Liver (tissue), 9 donors: ENCODE measurements around the gene TSTD2. TPM values are rescaled to one million over a fixed set of nuclear protein-coding genes. Genes with fewer than 3 reads are reported as not detected.

ENCODE experiments used
- DNase-seq: peaks from one replicate; pipeline ENCODE4 v3.0.0-alpha.2; 2017; ENCODE audit warnings: low spot score
- H3K27ac ChIP-seq, 2 donors: one replicate each; pipeline ENCODE4 v1.7.0; 2013; ENCODE audit warnings: inconsistent platforms in 2 of 2, low read length in 2 of 2, control low read depth in 1 of 2, low read depth in 1 of 2, mild to moderate bottlenecking in 1 of 2
- H3K27me3 ChIP-seq, 4 donors: one replicate each; pipeline versions ENCODE4 v1.6.1 to v1.7.0; 2013; ENCODE audit warnings: low read length in 3 of 4, inconsistent platforms in 1 of 4, mild to moderate bottlenecking in 1 of 4, moderate library complexity in 1 of 4; ENCODE audit not compliant: control insufficient read depth in 4 of 4, insufficient read depth in 4 of 4
- H3K36me3 ChIP-seq, 4 donors: one replicate each; pipeline versions ENCODE4 v1.6.1 to v1.7.0; 2013; ENCODE audit warnings: low read length in 3 of 4, mild to moderate bottlenecking in 3 of 4, low read depth in 1 of 4, moderate library complexity in 1 of 4; ENCODE audit not compliant: control insufficient read depth in 4 of 4, insufficient read depth in 3 of 4
- H3K4me1 ChIP-seq, 4 donors: one replicate each; pipeline versions ENCODE4 v1.6.1 to v1.7.0; 2013; ENCODE audit warnings: low read length in 3 of 4, mild to moderate bottlenecking in 3 of 4, moderate library complexity in 1 of 4; ENCODE audit not compliant: control insufficient read depth in 4 of 4, insufficient read depth in 4 of 4
- H3K4me3 ChIP-seq, 3 donors: one replicate each; pipeline versions ENCODE4 v1.6.1 to v1.7.0; 2013; ENCODE audit warnings: low read length in 3 of 3, control low read depth in 1 of 3, low read depth in 1 of 3, mild to moderate bottlenecking in 1 of 3
- H3K9ac ChIP-seq, 2 donors: one replicate each; pipeline ENCODE4 v1.7.0; 2013; ENCODE audit warnings: low read length in 2 of 2, mild to moderate bottlenecking in 2 of 2, moderate library complexity in 2 of 2, control low read depth in 1 of 2, low read depth in 1 of 2
- H3K9me3 ChIP-seq, 4 donors: one replicate each; pipeline versions ENCODE4 v1.6.1 to v1.7.0; 2013; ENCODE audit warnings: low read length in 3 of 4; ENCODE audit not compliant: control insufficient read depth in 4 of 4
- EGR1 ChIP-seq, 2 donors: IDR thresholded peaks; 2 replicates each; pipeline ENCODE4 v1.6.1; 2016 to 2018; ENCODE audit warnings: antibody characterized with exemption in 2 of 2, low read depth in 2 of 2
- FOXA1 ChIP-seq: IDR thresholded peaks from 2 replicates; pipeline ENCODE4 v1.6.1; 2016; ENCODE audit warnings: antibody characterized with exemption
- FOXA2 ChIP-seq: IDR thresholded peaks from 2 replicates; pipeline ENCODE4 v1.6.1; 2016; ENCODE audit warnings: antibody characterized with exemption
- GABPA ChIP-seq, 2 donors: IDR thresholded peaks in 1 of 2; conservative IDR thresholded peaks in 1 of 2; 2 replicates each; pipeline ENCODE4 v1.6.1; 2016; ENCODE audit warnings: antibody characterized with exemption in 2 of 2, mild to moderate bottlenecking in 1 of 2, moderate library complexity in 1 of 2
- HNF4A ChIP-seq, 2 donors: conservative IDR thresholded peaks; 2 replicates each; pipeline ENCODE4 v1.6.1; 2016; ENCODE audit warnings: antibody characterized with exemption in 2 of 2, mild to moderate bottlenecking in 2 of 2
- HNF4G ChIP-seq: IDR thresholded peaks from 2 replicates; pipeline ENCODE4 v1.6.1; 2016; ENCODE audit warnings: antibody characterized with exemption
- JUND ChIP-seq, 2 donors: IDR thresholded peaks; 2 replicates each; pipeline ENCODE4 v1.6.1; 2016; ENCODE audit warnings: antibody characterized with exemption in 2 of 2
- NR2F2 ChIP-seq: IDR thresholded peaks from 2 replicates; pipeline ENCODE4 v1.6.1; 2016; ENCODE audit warnings: antibody characterized with exemption
- RAD21 ChIP-seq, 2 donors: IDR thresholded peaks; 2 replicates each; pipeline ENCODE4 v1.6.1; 2016; ENCODE audit warnings: antibody characterized with exemption in 2 of 2, mild to moderate bottlenecking in 2 of 2
- REST ChIP-seq: IDR thresholded peaks from 2 replicates; pipeline ENCODE4 v1.6.1; 2016; ENCODE audit warnings: antibody characterized with exemption, mild to moderate bottlenecking
- RXRA ChIP-seq, 2 donors: IDR thresholded peaks; 2 replicates each; pipeline ENCODE4 v1.6.1; 2017 to 2018; ENCODE audit warnings: antibody characterized with exemption in 2 of 2, mild to moderate bottlenecking in 1 of 2
- SP1 ChIP-seq: IDR thresholded peaks from 2 replicates; pipeline ENCODE4 v1.6.1; 2018; ENCODE audit warnings: antibody characterized with exemption, mild to moderate bottlenecking
- TAF1 ChIP-seq: conservative IDR thresholded peaks from 2 replicates; pipeline ENCODE4 v1.6.1; 2016; ENCODE audit warnings: antibody characterized with exemption, mild to moderate bottlenecking
- YY1 ChIP-seq: IDR thresholded peaks from 2 replicates; pipeline ENCODE4 v1.6.1; 2016; ENCODE audit warnings: antibody characterized with exemption, mild to moderate bottlenecking
- WGBS: extraction: QIAGEN DNeasy Blood & Tissue Kit; methylation state at CpG from one replicate; pipeline ENCODE4 v1.1.7; 2013; 5-methylcytosine and 5-hydroxymethylcytosine counted together
- polyA plus RNA-seq, 2 donors: library from polyadenylated mRNA; stranded (reverse) in 1 of 2; unstranded in 1 of 2; fragments of 200-250 nt in 1 of 2; fragments of >200 nt in 1 of 2; fragmentation: Nextera tagmentation in 1 of 2; extraction: Ambion mirVana in 1 of 2; gene quantifications; one replicate each; pipeline versions ENCODE4 v1.2.1 to v1.2.3, GENCODE V29; 2013 to 2015
- total RNA-seq, 2 donors: library from RNA; depleted of rRNA; stranded (reverse); fragments of >200 nt; gene quantifications; one replicate each; pipeline ENCODE4 v1.2.3, GENCODE V29; 2014
- TF ChIP-seq, protein P1 (sequence below): fragments of 150-350 bp; IDR thresholded peaks from 2 replicates; pipeline ENCODE4 v1.5.1; 2017; ENCODE audit warnings: improper control_type of control experiment, low read depth, low read length; ENCODE audit not compliant: missing input control
- TF ChIP-seq, protein P2 (sequence below): IDR thresholded peaks from 2 replicates; pipeline ENCODE4 v1.6.1; 2016; ENCODE audit warnings: antibody characterized with exemption
- TF ChIP-seq, protein P3 (sequence below): IDR thresholded peaks from 2 replicates; pipeline ENCODE4 v1.6.1; 2016; ENCODE audit warnings: antibody characterized with exemption
- TF ChIP-seq, protein P4 (sequence below): IDR thresholded peaks from 2 replicates; pipeline ENCODE4 v1.6.1; 2016; ENCODE audit warnings: antibody characterized with exemption
- donor health status: healthy.
- donor health status: healthy.
- donor health status: healthy.
- donor health status: healthy.
- donor health status: healthy.

TSTD2 gene
- total and polyA plus RNA-seq, 4 donors = 4.6 to 13.8 (median 7.1) TPM

GRCh38 chr9:97551308-97551707 is 81.9 kb downstream of the TSTD2 start:
- no peak overlapping the region for H3K27ac ChIP-seq

More at GRCh38 chr9:97551308-97551707, 81.9 kb downstream of the TSTD2 start:
- no peak for DNase-seq
- 72% methylated on average over 5 of the region's 5 CpGs for WGBS
- peaks cover 0 to 4% (median 1%) of the 10 kb centered on the region in 4 donors for H3K36me3 ChIP-seq
- H3K27me3 ChIP-seq = no peaks in the 10 kb centered on the region
- peak; percentile 72 for TF ChIP-seq HNF4G
- TF ChIP-seq, protein P1, sequence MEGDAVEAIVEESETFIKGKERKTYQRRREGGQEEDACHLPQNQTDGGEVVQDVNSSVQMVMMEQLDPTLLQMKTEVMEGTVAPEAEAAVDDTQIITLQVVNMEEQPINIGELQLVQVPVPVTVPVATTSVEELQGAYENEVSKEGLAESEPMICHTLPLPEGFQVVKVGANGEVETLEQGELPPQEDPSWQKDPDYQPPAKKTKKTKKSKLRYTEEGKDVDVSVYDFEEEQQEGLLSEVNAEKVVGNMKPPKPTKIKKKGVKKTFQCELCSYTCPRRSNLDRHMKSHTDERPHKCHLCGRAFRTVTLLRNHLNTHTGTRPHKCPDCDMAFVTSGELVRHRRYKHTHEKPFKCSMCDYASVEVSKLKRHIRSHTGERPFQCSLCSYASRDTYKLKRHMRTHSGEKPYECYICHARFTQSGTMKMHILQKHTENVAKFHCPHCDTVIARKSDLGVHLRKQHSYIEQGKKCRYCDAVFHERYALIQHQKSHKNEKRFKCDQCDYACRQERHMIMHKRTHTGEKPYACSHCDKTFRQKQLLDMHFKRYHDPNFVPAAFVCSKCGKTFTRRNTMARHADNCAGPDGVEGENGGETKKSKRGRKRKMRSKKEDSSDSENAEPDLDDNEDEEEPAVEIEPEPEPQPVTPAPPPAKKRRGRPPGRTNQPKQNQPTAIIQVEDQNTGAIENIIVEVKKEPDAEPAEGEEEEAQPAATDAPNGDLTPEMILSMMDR = no peak
- no peak for TF ChIP-seq FOXA1
- TF ChIP-seq, protein P2, sequence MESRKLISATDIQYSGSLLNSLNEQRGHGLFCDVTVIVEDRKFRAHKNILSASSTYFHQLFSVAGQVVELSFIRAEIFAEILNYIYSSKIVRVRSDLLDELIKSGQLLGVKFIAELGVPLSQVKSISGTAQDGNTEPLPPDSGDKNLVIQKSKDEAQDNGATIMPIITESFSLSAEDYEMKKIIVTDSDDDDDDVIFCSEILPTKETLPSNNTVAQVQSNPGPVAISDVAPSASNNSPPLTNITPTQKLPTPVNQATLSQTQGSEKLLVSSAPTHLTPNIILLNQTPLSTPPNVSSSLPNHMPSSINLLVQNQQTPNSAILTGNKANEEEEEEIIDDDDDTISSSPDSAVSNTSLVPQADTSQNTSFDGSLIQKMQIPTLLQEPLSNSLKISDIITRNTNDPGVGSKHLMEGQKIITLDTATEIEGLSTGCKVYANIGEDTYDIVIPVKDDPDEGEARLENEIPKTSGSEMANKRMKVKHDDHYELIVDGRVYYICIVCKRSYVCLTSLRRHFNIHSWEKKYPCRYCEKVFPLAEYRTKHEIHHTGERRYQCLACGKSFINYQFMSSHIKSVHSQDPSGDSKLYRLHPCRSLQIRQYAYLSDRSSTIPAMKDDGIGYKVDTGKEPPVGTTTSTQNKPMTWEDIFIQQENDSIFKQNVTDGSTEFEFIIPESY = no peak
- TF ChIP-seq, protein P3, sequence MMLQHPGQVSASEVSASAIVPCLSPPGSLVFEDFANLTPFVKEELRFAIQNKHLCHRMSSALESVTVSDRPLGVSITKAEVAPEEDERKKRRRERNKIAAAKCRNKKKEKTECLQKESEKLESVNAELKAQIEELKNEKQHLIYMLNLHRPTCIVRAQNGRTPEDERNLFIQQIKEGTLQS = no peak
- peak; percentile 16 to 43 for TF ChIP-seq RXRA (IDR thresholded peaks at IDR 0.05)
- TF ChIP-seq JUND (IDR thresholded peaks at IDR 0.05) = peak in 1 of 2 donors; percentile 19
- no peak for TF ChIP-seq REST
- TF ChIP-seq FOXA2 = no peak
- peak in 1 of 2 donors; percentile 36 for TF ChIP-seq RAD21 (IDR thresholded peaks at IDR 0.05)
- no peak for TF ChIP-seq NR2F2
- peak; percentile 72 for TF ChIP-seq SP1
- TF ChIP-seq TAF1 = no peak
- TF ChIP-seq HNF4A (conservative IDR thresholded peaks at IDR 0.05) = peak; percentile 54 to 91
- no peak for TF ChIP-seq GABPA (IDR thresholded peaks at IDR 0.05 in 1 of 2, conservative IDR thresholded peaks at IDR 0.05 in 1 of 2)
- TF ChIP-seq EGR1 (IDR thresholded peaks at IDR 0.05; ENCODE audit: low read depth in 2 of 2) = no peak
- TF ChIP-seq, protein P4, sequence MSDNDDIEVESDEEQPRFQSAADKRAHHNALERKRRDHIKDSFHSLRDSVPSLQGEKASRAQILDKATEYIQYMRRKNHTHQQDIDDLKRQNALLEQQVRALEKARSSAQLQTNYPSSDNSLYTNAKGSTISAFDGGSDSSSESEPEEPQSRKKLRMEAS = no peak
- TF ChIP-seq YY1 = no peak
- peaks cover 0 to 6% (median 4%) of the 10 kb centered on the region in 4 donors for H3K4me1 ChIP-seq
- H3K4me3 ChIP-seq = no peak overlapping the region
- peaks cover 0 to 2% (median 0%) of the 10 kb centered on the region in 4 donors for H3K9me3 ChIP-seq
- no peak overlapping the region for H3K9ac ChIP-seq
